ENCODE measurements around the gene TBC1D16. TPM values are rescaled to one million over a fixed set of nuclear protein-coding genes. Genes with fewer than 3 reads are reported as not detected.

The TBC1D16 gene
- total RNA-seq, 1 experiment from 2014 or later = 85.8 TPM

DNA sequence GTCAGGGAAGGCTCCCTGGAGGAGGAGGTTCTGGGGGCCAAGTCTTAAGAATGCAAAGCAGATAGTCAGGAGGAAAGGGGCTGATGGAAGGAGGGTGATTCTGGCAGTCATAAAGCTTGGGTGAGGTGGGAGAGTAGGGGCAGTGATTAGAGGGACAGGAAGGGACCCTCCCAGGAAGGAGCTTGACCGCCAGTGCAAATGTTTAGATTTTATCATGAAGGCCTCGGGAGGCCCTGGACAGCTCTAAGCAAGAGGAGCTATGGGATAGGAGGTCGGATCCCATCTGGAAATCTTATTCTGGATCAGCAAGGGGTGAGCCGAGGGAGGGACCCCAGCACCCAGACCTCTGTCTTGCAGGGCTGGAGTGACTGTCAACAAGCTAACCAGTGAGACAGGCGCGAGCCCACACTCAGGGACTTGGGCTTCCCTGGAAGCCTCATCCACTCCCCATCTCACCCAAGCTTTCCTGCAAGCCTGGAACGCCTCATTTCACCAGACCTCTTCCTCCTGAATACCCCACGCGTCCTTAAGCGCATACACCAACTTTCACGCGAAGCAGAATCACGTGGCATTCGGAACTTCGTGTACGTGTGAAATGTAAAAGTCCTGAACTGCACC lies 144.4 kb downstream of the TBC1D16 start:
- H3K36me3 Mint-ChIP-seq (ENCODE audit: insufficient read depth in 1 of 3, low read depth in 3 of 3) = no peaks in the 10 kb centered on the region

More for the DNA sequence above, 144.4 kb downstream of the TBC1D16 start:
- no peaks in the 10 kb centered on the region for H3K79me2 ChIP-seq (ENCODE audit: insufficient read depth, low read length)
- no peaks in the 10 kb centered on the region for H3K27me3 ChIP-seq (ENCODE audit: insufficient read depth, low read length)
- no peak overlapping the region for H2BK120ac ChIP-seq (ENCODE audit: low read depth, low read length, poor library complexity, severe bottlenecking)
- no peak for DNase-seq
- H3T11ph ChIP-seq (ENCODE audit: low read length) = no peak overlapping the region
- H3K4me3 Mint-ChIP-seq = no peak overlapping the region
- H2BK20ac ChIP-seq (ENCODE audit: low read depth, low read length, poor library complexity, severe bottlenecking) = no peak overlapping the region
- no peak overlapping the region for H2BK15ac ChIP-seq (ENCODE audit: low read depth, low read length)
- no peak overlapping the region for H3K9ac ChIP-seq (ENCODE audit: extremely low read depth, insufficient read length, low read length)
- H3K9me3 ChIP-seq (ENCODE audit: control insufficient read depth, low read depth, low read length) = no peaks in the 10 kb centered on the region
- H3K4me1 ChIP-seq (ENCODE audit: insufficient read depth, low read length) = no peaks in the 10 kb centered on the region; the same call in 1 of the 2 replicates
- no peaks in the 10 kb centered on the region for H4K20me1 ChIP-seq (ENCODE audit: control insufficient read depth, insufficient read depth, insufficient read length)
- no peaks in the 10 kb centered on the region for H3K79me1 ChIP-seq (ENCODE audit: insufficient read depth, low read depth, low read length, poor library complexity, severe bottlenecking)
- no peaks in the 10 kb centered on the region; a peak in 1 of 4 replicates for H3K4me1 Mint-ChIP-seq
- no peak overlapping the region for H3K18ac ChIP-seq (ENCODE audit: insufficient read length, low read depth, low read length)
- no peak overlapping the region for H3K4ac ChIP-seq (ENCODE audit: low read depth, low read length)
- no peak overlapping the region for H3K56ac ChIP-seq (ENCODE audit: insufficient read length, low read depth, low read length)
- no peak overlapping the region for H2BK12ac ChIP-seq (ENCODE audit: insufficient read length, low read depth, low read length)
- H3K14ac ChIP-seq (ENCODE audit: insufficient read depth, low read length) = no peak overlapping the region
- no peaks in the 10 kb centered on the region for H3K23me2 ChIP-seq (ENCODE audit: insufficient read length, low read depth, low read length, poor library complexity, severe bottlenecking)
- no peak overlapping the region for H2AK5ac ChIP-seq (ENCODE audit: insufficient read length, low read length)
- H3K27ac ChIP-seq (ENCODE audit: insufficient read length, low read depth, low read length) = no peak overlapping the region
- H2BK5ac ChIP-seq (ENCODE audit: insufficient read length, low read length) = no peak overlapping the region
- H2AFZ ChIP-seq (ENCODE audit: low read length) = no peak overlapping the region
- H3K23ac ChIP-seq (ENCODE audit: insufficient read length, low read depth, low read length) = no peak overlapping the region
- H3K4me2 ChIP-seq (ENCODE audit: insufficient read depth, insufficient read length, low read length) = no peak overlapping the region
- H4K8ac ChIP-seq (replicated peaks; ENCODE audit: insufficient read length, low read depth, low read length) = no peak overlapping the region
- H4K91ac ChIP-seq (ENCODE audit: insufficient read length, low read depth, low read length) = no peak overlapping the region
- H3K27ac Mint-ChIP-seq = no peak overlapping the region
- no peaks in the 10 kb centered on the region for H3K9me3 Mint-ChIP-seq
- no CpG with 5 or more reads among the region's 16 CpGs for WGBS (ENCODE audit: extremely low coverage, insufficient read length, low lambda C conversion rate)
- peaks cover 40% of the 10 kb centered on the region for H3K27me3 Mint-ChIP-seq (ENCODE audit: low read depth)
- TF ChIP-seq, protein P1, sequence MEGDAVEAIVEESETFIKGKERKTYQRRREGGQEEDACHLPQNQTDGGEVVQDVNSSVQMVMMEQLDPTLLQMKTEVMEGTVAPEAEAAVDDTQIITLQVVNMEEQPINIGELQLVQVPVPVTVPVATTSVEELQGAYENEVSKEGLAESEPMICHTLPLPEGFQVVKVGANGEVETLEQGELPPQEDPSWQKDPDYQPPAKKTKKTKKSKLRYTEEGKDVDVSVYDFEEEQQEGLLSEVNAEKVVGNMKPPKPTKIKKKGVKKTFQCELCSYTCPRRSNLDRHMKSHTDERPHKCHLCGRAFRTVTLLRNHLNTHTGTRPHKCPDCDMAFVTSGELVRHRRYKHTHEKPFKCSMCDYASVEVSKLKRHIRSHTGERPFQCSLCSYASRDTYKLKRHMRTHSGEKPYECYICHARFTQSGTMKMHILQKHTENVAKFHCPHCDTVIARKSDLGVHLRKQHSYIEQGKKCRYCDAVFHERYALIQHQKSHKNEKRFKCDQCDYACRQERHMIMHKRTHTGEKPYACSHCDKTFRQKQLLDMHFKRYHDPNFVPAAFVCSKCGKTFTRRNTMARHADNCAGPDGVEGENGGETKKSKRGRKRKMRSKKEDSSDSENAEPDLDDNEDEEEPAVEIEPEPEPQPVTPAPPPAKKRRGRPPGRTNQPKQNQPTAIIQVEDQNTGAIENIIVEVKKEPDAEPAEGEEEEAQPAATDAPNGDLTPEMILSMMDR (conservative IDR thresholded peaks at IDR 0.05) = no peak
- no peak overlapping the region for H4K5ac ChIP-seq (ENCODE audit: insufficient read length, low read depth, low read length)
